H1 (cell line): ENCODE data around the gene LRBA. TPM values are rescaled to one million over a fixed set of nuclear protein-coding genes. Genes with fewer than 3 reads are reported as not detected.

Experiments
- CREB1 ChIP-seq: IDR thresholded peaks from 2 replicates; pipeline ENCODE4 v1.6.1; 2012; ENCODE audit warnings: inconsistent platforms
- EP300 ChIP-seq, 2 experiments: IDR thresholded peaks; 1 replicate in 1 of 2; 2 replicates in 1 of 2; pipeline ENCODE4 v1.6.1; 2011 to 2012; ENCODE audit warnings: low read depth in 2 of 2, low read length in 2 of 2, mild to moderate bottlenecking in 2 of 2, borderline replicate concordance in 1 of 2, inconsistent platforms in 1 of 2, moderate library complexity in 1 of 2
- KDM1A ChIP-seq: fragments of 200-600, 300-600 bp; sonication (generic); IDR thresholded peaks from 2 replicates; pipeline ENCODE4 v1.7.1; 2016; ENCODE audit warnings: mild to moderate bottlenecking, low read length, borderline replicate concordance
- POU5F1 ChIP-seq: IDR thresholded peaks from 2 replicates; pipeline ENCODE4 v1.6.1; 2011; ENCODE audit warnings: low read depth, mild to moderate bottlenecking, low read length, moderate library complexity
- RAD21 ChIP-seq, 2 experiments: IDR thresholded peaks in 1 of 2; conservative IDR thresholded peaks in 1 of 2; 2 replicates each; pipeline ENCODE4 v1.6.1; 2011; ENCODE audit warnings: low read depth in 2 of 2, low read length in 2 of 2, improper control_type of control experiment in 1 of 2, inconsistent platforms in 1 of 2, mild to moderate bottlenecking in 1 of 2, moderate library complexity in 1 of 2
- RNF2 ChIP-seq: fragments of 200-900, 300-1000 bp; sonication (generic); IDR thresholded peaks from 2 replicates; pipeline ENCODE4 v1.7.1; 2016; ENCODE audit warnings: borderline replicate concordance, low read depth, mild to moderate bottlenecking, antibody characterized with exemption, low read length; ENCODE audit not compliant: poor library complexity, severe bottlenecking; ENCODE audit errors: missing control alignments
- SP2 ChIP-seq: IDR thresholded peaks from 2 replicates; pipeline ENCODE4 v1.6.1; 2012; ENCODE audit warnings: mild to moderate bottlenecking, low read length, inconsistent platforms
- SP4 ChIP-seq: IDR thresholded peaks from 2 replicates; pipeline ENCODE4 v1.6.1; 2012; ENCODE audit warnings: low read length, inconsistent platforms
- polyA plus RNA-seq, 7 experiments: library from polyadenylated mRNA; depleted of rRNA in 3 of 7; stranded (reverse) in 5 of 7; unstranded in 2 of 7; fragments of >200 nt in 5 of 7; fragments of 200-250 nt in 2 of 7; gene quantifications; 1 replicate in 5 of 7; 2 replicates in 1 of 7; 4 replicates in 1 of 7; pipeline versions ENCODE4 v1.2.1 to v1.2.3, GENCODE V29; 2011 to 2013; ENCODE audit warnings: missing spikeins in 2 of 7, mixed read lengths in 2 of 7
- total RNA-seq: library from RNA; stranded (reverse); fragmentation: NEBNext Ultra II Directional; extraction: Animal tissue kit (Norgen Biotek cat#: 25700); gene quantifications from 2 replicates; pipeline ENCODE4 v1.2.1, GENCODE V29; 2021

The LRBA gene
- total and polyA plus RNA-seq, 2 of the 8 experiments (the other 6 are each of a cell fraction or from before 2014, with no cell fraction given), result 54.6 to 83.2 TPM

DNA sequence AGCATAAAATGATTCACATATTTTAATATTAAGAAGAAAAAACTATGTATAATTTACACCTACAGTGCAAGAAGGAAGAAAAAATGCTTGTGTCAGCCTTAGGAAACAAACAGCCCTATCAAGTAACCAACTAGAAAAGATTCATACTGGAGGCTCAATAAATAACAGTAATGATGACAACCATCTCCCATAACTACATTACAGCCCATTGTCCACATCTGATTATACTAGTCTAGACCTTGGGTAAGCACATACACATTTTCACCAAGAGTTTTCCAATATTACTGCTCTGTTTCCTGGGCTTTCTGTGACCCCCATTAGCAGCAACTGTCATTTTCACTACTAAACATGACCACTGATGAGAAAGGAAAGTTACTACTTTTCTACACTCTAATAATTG, 263.4 kb downstream of the LRBA start (continued):
- no peak for TF ChIP-seq RNF2
- no peak for TF ChIP-seq KDM1A
- no peak for TF ChIP-seq SP4
- no peak for TF ChIP-seq EP300 (IDR thresholded peaks at IDR 0.05; ENCODE audit: borderline replicate concordance in 1 of 2, low read depth in 2 of 2, low read length in 2 of 2)
- no peak for TF ChIP-seq CREB1
- TF ChIP-seq RAD21 (IDR thresholded peaks at IDR 0.05 in 1 of 2, conservative IDR thresholded peaks at IDR 0.05 in 1 of 2; ENCODE audit: low read depth in 2 of 2, low read length in 2 of 2), result no peak
- no peak for TF ChIP-seq SP2
- no peak for TF ChIP-seq POU5F1
- TF ChIP-seq, all 59 proteins: peak for 0
